Heart left ventricle (tissue), 13 donors: ENCODE measurements around the gene CENPP.

Source experiments
- POLR2A ChIP-seq, 2 donors: fragments of 450-650 bp; IDR thresholded peaks; one replicate each; pipeline ENCODE4 v1.6.1; 2017; ENCODE audit warnings: antibody characterized with exemption in 2 of 2, mild to moderate bottlenecking in 2 of 2, moderate library complexity in 2 of 2
- TF ChIP-seq, protein P1 (sequence below), 12 donors: fragments of 200-600 bp; sonication (generic) in 4 of 12; IDR thresholded peaks; one replicate each; pipeline versions ENCODE4 v1.5.0 to v1.8.0; 2018 to 2022; ENCODE audit warnings: antibody characterized with exemption in 12 of 12, mild to moderate bottlenecking in 5 of 12
- donor health status: ischemic (EF 13 %, LVEDD 7.1; RV severe dilation, severe dysfunction).
- donor health status: DM: no; HTN: yes; CAD: no.
- donor health status: DM: no; HTN: no; CAD: no.
- donor health status: ischemic (EF 25% LVEDD 6.9; RV normal size, moderate dysfunction).
- donor health status: ischemic (EF 25% LVEDD 5.7; RV mildly dilated, moderate dysfunction).
- donor health status: ischemic (EF 35%, LVEDD 5.7; RV mildly dilated, moderate dysfunction).
- donor health status: nonischemic (EF 11% LVEDD 7.7; RV severe dilation, severe dysfunction).
- donor health status: DM: yes; HTN: yes; CAD: no.
- donor health status: PGD.
- donor health status: ischemic (EF 29% LVEDD 5.4; RV normal size, mild dysfunction).
- donor health status: nonischemic (EF 23%, LVEDD 6.1; RV moderate dilation, normal function).

DNA sequence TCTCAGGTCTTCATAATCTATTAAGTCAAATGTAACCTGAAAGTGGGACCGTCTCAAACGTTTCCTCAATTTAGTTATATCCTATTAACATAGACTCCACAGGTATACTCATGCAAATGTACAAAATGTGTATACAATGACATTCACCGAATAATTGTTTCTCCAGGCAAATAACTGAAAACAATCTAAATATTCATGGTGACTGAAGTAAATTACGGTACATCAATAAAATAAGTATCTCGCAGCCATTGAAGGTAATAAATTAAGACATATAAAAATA lies 32.7 kb upstream of the CENPP start:
- TF ChIP-seq, protein P1, sequence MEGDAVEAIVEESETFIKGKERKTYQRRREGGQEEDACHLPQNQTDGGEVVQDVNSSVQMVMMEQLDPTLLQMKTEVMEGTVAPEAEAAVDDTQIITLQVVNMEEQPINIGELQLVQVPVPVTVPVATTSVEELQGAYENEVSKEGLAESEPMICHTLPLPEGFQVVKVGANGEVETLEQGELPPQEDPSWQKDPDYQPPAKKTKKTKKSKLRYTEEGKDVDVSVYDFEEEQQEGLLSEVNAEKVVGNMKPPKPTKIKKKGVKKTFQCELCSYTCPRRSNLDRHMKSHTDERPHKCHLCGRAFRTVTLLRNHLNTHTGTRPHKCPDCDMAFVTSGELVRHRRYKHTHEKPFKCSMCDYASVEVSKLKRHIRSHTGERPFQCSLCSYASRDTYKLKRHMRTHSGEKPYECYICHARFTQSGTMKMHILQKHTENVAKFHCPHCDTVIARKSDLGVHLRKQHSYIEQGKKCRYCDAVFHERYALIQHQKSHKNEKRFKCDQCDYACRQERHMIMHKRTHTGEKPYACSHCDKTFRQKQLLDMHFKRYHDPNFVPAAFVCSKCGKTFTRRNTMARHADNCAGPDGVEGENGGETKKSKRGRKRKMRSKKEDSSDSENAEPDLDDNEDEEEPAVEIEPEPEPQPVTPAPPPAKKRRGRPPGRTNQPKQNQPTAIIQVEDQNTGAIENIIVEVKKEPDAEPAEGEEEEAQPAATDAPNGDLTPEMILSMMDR (IDR thresholded peaks at IDR 0.05): no peak
- no peak for TF ChIP-seq POLR2A (IDR thresholded peaks at IDR 0.05)
